NCI-H82 treated with DMSO at 0.1 percent for 48 hours (cell line): ENCODE data around the gene APOBEC3G.

ENCODE experiments used
- DNase-seq: peaks from one replicate; lab custom pipeline; 2025; ENCODE audit not compliant: unreplicated experiment; lab: John Stamatoyannopoulos, UW

APOBEC3G gene

GRCh38 chr22:39090426-39091064, 13.5 kb downstream of the APOBEC3G start:
- DNase-seq = no peak

DNA sequence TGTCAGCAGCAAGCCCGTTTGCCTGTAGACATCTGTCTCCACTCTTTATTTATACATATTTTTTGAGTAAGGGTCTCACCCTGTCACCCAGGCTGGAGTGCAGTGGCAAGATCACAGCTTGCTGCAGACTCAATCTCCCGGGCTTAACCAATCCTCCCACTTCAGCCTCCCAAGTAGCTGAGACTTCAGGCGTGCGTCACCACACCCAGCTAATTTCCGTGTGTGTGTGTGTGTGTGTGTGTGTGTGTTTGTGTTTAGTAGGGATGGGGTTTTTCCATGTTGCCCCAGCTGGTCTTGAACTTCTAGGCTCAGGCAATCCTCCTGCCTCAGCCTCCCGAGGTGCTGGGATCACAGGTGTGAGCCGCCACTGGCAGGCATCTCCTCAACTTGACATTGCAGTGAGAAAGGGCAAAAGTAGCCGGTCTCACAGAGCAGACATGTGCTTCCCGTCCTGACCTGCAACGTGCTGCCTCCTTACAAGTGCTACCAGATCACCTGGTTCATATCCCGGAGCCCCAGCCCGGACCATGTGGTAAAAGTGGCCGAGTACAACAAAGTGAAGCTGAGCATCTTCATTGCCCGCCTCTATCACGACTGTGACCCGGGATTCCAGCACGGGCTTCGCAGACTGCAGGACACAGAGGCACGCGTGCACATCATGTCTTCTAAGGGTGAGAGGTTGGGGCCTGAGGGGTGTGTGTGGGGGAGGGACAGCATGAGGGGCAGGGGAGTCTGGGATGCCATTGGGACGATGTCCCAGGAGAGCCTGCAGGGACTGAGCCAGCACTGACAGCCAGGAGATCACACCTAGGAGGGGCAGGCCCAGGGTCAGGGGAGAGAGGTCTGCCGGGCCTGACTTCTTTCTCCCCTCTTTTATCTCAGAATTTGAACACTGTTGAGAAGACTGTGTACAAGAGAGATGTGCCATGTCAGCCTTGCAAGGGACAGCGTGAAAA, 14.3 kb downstream of the APOBEC3G start:
- no peak for DNase-seq

- DNase-seq = no peak
Observed at GRCh38 chr22:39092111-39092862, 15.2 kb downstream of the APOBEC3G start.

DNA sequence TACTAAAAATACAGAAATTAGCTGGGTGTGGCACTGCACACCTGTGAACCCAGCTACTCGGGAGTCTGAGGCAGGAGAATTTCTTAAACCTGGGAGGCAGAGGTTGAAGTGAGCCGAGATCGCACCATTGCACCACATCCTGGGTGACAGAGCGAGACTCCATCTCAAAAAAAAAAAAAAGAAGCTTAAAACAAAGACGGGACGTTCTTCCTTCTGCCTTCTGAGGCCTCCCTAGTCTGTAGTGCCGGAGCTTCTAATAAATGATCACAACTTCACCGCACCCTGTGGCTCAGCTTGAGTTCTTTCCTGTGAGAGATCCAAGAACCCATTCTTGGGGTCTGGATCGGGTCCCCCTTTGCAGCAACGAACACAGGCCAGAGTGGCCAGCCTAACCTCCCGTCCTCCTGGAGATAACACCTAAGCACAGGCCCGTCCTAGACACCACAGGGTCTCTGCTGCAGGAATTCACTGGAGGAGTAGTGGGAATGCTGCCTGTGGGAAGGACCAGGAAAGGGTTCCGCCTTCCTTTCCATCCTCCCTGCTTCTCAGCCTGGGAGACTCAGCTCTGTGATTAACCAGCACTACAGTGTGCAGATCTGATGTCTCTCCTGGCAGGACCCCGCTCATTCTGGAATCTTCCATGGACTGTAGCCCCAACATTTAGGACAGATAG, 17.8 kb downstream of the APOBEC3G start:
- DNase-seq = no peak

DNA sequence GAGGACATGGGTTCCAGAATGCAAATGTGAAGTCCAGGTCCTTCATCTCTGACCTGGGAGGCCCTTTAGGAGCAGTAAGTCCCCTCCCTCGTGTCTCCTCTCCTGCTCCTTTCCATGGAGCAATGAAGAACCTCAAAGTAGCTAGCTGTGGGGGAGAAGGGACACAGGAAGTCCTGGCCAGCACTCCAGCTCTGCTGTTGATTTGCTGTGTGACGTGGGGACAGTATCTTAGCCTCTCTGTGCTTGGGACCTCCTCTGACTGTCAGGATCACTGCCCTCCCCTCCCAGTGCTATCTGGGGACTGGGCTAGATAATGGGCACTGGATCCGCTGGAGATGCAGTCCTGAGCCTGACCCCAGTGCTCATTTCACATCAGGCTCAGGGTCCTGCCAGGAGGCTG, 18.9 kb downstream of the APOBEC3G start:
- no peak for DNase-seq

DNA sequence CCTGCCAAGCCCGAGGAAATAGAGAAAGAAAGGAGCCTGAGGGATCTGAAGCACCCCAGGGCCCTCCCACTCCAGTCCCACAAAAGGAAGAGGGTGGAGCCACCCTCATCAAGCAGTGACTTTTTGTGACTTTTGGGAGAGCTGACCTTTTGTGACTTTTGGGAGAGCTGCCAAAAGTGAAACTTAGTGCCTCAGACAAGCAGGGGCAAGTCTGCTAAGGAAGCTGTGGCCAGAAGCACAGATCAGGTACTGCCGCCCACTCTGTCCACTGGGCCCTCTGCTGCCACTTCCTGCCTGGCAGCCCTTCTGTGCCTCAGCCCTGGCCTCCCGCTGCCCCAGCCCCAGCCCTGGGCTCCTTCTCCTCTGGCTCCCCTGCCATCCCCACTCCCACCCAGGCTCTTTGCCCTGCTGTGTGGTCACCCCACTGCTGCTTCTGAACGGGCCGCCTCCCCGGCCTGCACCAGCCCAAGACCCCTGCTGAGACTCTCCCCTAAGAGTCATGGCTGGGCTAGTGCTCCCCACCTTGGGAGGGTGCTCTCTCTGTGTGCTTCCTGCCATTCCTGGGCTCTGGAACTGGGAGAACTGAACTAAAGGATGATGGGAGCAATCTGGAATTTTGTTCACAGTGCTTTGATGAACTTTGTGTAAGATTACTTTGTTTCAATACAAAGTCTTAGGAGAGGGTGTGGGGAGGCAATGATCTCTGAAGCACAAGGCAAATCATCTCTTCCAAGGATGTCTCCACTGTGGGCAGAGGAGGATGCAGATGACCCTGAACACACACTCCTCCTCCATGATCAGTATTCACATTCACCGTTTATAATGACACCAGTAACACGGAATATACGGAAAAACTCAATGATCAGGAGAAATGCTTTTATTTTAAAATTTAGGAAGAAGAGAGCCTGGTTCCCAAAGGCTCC, 20.3 kb downstream of the APOBEC3G start, which contains the start of gene APOBEC3H:
Gene APOBEC3H, plus strand, starts transcription at position 147 of the 923 bp plus-strand sequence. CDS start 3,035 bp downstream, outside the sequence.
- no peak for DNase-seq

- DNase-seq = no peak
Observed at GRCh38 chr22:39098026-39098425, 21.0 kb downstream of the APOBEC3G start.

GRCh38 chr22:39098576-39098975, 21.5 kb downstream of the APOBEC3G start:
- DNase-seq = no peak

DNA sequence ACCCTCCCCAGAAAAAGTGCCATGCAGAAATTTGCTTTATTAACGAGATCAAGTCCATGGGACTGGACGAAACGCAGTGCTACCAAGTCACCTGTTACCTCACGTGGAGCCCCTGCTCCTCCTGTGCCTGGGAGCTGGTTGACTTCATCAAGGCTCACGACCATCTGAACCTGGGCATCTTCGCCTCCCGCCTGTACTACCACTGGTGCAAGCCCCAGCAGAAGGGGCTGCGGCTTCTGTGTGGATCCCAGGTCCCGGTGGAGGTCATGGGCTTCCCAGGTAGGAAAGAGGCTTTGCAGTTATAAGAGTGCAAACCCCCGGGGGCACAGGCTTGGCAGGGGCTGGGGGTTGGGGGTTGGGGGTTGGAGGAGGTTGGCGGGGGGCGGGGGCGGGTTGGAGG, 24.2 kb downstream of the APOBEC3G start:
- no peak for DNase-seq

GRCh38 chr22:39103431-39103830, 26.4 kb downstream of the APOBEC3G start:
- DNase-seq = no peak

DNA sequence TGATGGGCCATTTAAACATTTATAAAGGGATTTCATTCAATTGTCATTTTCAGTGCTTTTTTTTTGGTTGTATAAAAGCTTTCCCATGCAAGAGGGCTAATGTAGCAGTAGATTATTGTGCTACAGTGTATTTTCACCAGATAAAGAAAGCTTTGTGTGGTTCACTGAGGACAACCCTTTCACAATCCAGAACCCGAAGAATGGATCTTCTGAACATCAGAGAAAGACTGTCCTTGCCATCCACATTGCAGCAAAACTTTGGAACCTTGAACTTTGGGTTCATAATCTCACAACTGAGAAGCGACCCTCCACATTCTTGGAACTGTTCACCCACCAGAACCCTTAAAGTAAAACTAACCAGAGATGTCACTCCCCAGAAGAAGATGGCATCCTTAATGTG, 29.3 kb downstream of the APOBEC3G start:
- DNase-seq = no peak

GRCh38 chr22:39108487-39108886, 31.4 kb downstream of the APOBEC3G start:
- DNase-seq = no peak

GRCh38 chr22:39109361-39109760, 32.3 kb downstream of the APOBEC3G start:
- no peak for DNase-seq

DNA sequence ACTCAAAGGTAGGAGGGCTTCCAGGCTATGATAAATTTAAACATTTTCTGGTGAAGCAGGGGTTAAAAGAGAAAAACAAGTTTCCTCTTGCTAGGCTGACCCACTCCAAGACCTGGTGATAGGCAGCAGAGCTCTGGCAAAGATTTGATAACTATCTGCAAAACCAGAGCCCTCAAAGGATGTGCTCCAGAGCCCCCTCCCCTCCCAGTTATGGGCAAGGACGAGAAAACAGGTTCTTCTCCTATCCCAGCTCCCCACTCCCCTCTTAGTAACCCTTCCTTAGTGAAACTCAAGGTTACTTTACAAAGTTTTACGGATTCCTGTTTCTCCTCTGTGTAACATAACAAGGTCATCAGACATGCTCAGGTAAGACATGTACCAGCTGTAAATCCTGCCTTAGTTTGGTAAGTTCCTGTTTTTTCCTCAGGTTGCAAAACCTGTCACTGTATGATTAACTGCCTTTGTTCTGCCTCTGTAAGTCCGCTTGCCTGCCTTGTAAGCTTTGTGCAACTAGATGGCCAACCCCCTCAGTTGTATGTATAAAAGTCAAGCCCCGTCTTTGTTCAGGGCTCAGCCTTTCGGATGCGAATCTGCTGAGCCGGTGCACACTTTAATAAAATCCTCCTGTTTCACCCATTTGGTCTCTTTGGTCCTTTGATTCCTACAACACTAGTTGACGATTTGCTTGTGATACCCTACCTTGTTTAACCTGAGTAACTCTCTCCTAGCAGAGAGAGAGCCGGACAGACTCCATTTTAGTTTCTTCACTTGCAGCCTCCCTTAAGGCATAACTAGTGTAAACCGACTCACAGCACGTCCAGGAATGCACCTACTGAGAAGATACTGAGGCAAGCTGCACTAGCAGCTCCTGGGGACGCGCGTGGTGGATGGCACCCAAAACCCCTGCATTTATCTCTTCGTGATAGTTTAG, 33.8 kb downstream of the APOBEC3G start:
- no peak for DNase-seq

DNA sequence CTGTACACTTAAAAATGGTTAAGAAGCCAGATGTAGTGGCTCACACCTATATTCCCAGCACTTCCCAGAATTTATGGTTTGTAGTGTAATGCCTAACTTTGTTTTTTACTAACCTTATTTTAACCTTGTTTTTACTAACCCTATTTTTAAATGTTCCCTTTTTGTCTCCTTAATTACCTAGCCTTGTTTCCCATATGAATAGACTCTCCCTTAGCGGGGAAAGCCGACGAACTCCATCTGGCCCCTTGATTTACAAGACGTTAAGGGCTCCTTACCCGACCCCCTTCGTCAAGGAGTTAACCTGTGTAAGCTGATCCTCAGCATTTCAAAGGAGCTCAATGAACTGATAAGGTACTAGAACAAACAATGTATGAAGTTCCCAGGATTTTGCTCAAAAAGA, 37.0 kb downstream of the APOBEC3G start:
- DNase-seq = no peak

- DNase-seq = no peak
Observed at GRCh38 chr22:39115570-39115969, 38.5 kb downstream of the APOBEC3G start.

DNA sequence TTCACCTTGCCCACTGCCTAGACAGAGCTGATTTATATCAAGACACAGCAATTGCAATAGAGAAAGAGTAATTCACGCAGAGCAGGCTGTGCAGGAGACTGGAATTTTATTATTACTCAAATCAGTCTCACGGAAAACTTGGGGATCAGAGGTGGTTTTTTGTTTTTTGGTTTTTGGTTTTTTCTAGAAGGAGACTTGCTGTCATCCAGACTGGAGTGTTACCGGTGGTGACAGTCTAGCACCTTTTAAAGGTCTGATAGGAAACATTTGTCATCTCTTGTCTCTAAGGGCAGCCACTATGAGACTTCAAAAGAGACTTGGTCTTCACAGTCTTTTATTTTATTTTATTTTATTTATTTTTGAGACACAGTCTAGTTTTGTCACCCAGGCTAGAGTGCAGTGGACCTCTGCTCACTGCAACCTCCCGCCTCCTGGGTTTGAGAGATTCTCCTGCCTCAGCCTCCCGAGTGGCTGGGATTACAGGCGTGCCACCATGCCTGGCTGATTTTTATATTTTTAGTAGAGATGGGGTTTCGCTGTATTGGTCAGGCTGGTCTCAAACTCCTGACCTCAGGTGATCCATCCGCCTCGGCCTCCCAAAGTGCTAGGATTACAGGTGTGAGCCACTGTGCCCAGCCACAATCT, 39.0 kb downstream of the APOBEC3G start:
- no peak for DNase-seq

GRCh38 chr22:39117585-39118191, 40.6 kb downstream of the APOBEC3G start:
- DNase-seq = peak; percentile 3
